Testis (tissue), 2 donors: ENCODE data around the gene DAP3.

Source experiments
- CTCF ChIP-seq, 3 experiments: fragments of 450-650 bp in 2 of 3; fragments of 200-600 bp in 1 of 3; sonication (generic) in 1 of 3; IDR thresholded peaks; one replicate each; pipeline ENCODE4 v1.5.1; 2016 to 2019; ENCODE audit warnings: antibody characterized with exemption in 3 of 3, mild to moderate bottlenecking in 2 of 3, moderate library complexity in 1 of 3
- POLR2A ChIP-seq: fragments of 450-650 bp; IDR thresholded peaks from one replicate; pipeline ENCODE4 v1.6.1; 2017; ENCODE audit warnings: antibody characterized with exemption, mild to moderate bottlenecking, moderate library complexity

GRCh38 chr1:155713075-155713474, 24.2 kb downstream of the DAP3 start:
- no peak for TF ChIP-seq CTCF (IDR thresholded peaks at IDR 0.05)
- TF ChIP-seq POLR2A: no peak
